Posterior vena cava (tissue), 2 donors: ENCODE data around the gene ZC3H10. TPM values are rescaled to one million over a fixed set of nuclear protein-coding genes. Genes with fewer than 3 reads are reported as not detected.
"Not testable (repeated sequence)": the region's sequence is repeated elsewhere in the genome, so short reads cannot be mapped to it uniquely, and the experiment has no call there.

Experiments used
- DNase-seq: peaks from one replicate; pipeline ENCODE4 v3.0.0-alpha.2; 2020; ENCODE audit warnings: low spot score
- intact Hi-C, 2 donors: fragments of 100-400 bp; cut with DNase I; formaldehyde crosslinking; loops; one replicate each; pipeline versions ENCODE4 v1.14.1 to v1.14.2; 2022 to 2023
- long read RNA-seq, 2 donors: library from polyadenylated mRNA; unstranded; transcript quantifications; one replicate each; pipeline ENCODE4 v2.0.0, GENCODE V29; 2020 to 2021
- total RNA-seq, 2 donors: library from RNA; stranded (reverse); fragmentation: NEBNext Ultra II Directional; extraction: Animal tissue kit (Norgen Biotek cat#: 25700); gene quantifications; one replicate each; pipeline ENCODE4 v1.2.1, GENCODE V29; 2021
- donor health status: DM: yes; HTN: yes; CAD: no.
- donor health status: DM: yes; HTN: yes; CAD: no.

The ZC3H10 gene, protein sequence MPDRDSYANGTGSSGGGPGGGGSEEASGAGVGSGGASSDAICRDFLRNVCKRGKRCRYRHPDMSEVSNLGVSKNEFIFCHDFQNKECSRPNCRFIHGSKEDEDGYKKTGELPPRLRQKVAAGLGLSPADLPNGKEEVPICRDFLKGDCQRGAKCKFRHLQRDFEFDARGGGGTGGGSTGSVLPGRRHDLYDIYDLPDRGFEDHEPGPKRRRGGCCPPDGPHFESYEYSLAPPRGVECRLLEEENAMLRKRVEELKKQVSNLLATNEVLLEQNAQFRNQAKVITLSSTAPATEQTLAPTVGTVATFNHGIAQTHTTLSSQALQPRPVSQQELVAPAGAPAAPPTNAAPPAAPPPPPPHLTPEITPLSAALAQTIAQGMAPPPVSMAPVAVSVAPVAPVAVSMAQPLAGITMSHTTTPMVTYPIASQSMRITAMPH
- 1 to 10 TPM; 7.9 to 8.0 TPM for total RNA-seq
- long read RNA-seq, donor 1, full-length matches to known transcripts = 7 of 7 reads
- long read RNA-seq, donor 1, partial matches to known transcripts = 0 of 7 reads
- long read RNA-seq, donor 1, other reads (novel, unspliced or antisense) = 0 of 7 reads
- long read RNA-seq, donor 2, full-length matches to known transcripts = 27 of 30 reads
- long read RNA-seq, donor 2, partial matches to known transcripts = 0 of 30 reads
- long read RNA-seq, donor 2, other reads (novel, unspliced or antisense) = 3 of 30 reads

DNA sequence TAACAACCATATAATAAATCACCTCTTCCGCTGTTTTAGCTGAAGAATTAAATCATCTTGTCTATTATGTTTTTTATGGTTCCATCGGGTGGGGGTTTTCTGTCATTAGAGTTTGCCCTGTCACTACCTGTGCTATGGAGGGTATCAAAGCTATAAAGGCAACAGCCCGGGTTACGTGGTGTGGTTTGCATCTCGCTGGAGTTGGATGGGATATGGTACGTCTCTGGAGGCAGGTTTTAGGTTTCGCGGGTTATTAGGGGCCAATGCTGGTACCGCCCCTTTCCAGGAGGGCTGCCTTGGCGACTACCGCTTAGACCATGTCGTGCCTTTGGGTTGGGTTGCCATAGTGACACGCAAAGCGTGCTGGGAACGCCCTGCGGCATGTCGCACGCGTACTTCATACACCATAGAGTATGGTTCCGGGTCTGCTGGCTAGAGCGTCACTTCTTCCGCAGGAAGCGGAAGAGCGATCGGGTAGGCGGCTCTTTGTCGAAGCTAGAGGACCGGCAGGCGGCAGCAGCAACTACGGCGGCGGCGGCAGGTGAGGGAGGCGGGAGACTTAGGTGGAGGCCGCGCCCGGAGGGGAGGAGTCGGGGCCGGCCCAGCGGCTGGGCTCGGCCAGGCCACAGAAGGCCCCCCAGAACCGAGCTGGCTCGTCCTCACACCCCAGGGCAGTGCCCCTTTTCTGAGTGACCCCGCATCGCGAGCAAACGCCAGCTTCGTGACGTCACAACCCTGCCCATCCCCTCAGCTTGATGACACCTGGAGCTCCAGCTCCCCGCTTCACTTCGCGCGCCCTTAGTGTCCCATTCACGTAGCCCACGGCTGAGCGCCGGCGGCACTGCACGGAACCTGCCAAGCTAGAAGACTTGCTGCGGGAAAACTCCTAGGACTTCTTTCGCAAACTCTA is at the start of gene ZC3H10:
ZC3H10 (plus strand) TSS at position 489 of the 910 bp plus-strand sequence. CDS start 2,297 bp downstream, outside the sequence.
- intact Hi-C loops = loop anchor here in 1 of 2 donors (2.0 kb wide), 1 partner anchor 73 kb away; no protein-coding TSS in a partner anchor

DNA sequence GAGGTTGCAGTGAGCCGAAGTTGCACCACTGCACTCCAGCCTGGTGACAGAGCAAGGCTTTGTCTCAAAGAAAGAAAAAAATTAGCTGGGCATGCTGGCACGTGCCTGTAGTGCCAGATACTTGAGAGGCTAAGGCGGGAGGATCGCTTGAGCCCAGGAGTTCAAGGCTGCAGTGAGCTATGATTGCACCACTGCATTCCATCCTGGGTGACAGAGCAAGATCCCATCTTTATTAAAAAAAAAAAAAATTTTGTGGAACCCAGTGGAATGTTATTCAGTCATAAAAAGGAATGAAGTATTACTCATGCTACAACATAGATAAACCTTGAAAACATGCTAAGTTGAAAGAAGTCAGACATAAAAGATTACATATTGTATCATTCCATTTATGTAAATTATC is 46.4 kb upstream of the ZC3H10 start:
- intact Hi-C loops = no loop called here
- DNase-seq = no peak

More for the DNA sequence above, at the start of gene ZC3H10:
- DNase-seq = peak; percentile 99

DNA sequence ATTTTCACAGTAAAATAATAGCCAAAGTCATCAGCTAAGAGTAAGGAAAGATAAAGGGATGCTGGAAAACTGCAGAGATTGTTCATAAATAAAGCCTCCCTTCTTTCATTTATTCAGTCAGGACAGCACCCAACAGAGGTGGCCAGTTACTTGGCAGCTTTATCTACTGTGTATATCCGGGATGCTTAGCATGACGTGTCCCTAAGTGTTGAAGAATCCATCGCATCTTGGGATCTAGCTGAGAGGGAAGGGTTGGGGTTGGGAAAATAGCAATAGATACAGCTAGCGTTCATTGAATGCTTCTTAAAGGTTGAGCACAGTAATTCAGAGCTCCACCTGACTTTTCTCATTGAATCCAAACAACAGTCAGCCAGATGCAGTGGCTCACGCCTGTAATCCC is 43.7 kb upstream of the ZC3H10 start:
- intact Hi-C loops = no loop called here
- no peak for DNase-seq

DNA sequence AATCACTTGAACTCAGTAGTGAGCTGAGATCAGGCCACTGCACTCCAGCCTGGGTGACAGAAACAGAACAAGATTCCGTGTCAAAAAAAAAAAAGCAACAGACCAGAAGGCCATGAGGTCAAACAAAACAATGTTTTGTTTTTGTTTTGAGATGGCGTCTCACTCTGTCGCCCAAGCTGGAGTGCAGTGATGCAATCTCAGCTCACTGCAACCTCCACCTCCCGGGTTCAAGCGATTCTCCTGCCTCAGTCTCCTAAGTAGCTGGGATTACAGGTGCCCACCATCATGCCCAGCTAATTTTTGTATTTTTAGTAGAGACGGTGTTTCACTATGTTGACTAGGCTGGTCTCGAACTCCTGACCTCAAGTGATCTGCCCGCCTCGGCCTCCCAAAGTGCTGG is 40.1 kb upstream of the ZC3H10 start:
- intact Hi-C loops = not testable (repeated sequence)

DNA sequence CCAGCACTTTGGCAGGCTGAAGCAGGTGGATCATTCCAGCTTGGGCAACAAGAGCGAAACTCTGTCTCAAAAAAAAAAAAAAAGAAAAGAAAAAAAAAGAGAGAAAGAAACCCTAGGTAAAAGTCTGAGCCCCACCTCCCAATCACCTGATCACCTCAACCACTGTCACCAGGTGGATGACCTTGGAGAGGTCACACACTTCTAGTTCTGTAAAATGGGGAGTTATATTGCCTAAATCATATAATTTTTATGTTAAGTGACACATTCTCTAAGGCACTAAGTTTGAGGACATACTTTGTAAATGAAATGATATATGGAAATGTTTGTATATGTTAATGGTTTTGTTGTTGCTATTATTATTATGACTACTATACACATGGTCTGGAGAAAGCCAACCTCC is 39.6 kb upstream of the ZC3H10 start:
- DNase-seq = no peak
- intact Hi-C loops = no loop called here

More for the DNA sequence above, 40.1 kb upstream of the ZC3H10 start:
- DNase-seq = not testable (repeated sequence)

DNA sequence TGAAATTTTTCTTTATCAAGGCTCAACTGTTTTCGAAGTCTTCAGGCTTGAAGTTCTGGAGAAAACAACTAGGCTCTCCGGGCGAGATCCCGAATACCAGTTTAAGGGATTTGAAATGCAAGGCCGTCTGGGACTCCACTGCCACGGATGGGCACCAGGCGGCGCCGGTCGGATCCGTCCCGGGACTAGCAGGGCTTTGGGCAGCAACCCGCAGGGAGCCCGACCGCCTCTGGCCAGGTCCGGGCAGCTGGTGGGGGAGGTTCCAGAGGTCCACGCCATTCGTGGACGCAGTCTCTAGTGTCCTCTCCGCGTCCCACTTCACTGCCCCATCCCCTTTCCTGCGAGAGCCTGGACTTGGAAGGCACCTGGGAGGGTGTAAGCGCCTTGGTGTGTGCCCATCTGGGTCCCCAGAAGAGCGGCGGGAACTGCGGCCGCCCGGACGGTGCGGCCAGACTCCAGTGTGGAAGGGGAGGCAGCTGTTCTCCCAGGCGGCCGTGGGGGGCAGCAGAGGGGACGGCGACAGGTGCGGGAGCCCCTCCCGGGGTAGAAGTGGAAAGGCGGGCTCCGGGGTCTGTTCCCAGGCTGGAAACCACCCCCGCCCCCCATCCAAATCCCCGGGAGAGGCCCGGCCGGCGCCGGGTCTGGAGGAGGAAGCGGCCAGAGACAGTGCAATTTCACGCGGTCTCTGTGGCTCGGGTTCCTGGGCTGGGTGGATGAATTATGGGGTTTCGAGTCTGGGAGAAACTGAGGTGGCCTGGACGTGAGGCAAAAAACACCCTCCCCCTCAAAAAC is 38.9 kb upstream of the ZC3H10 start:
- peak; percentile 96 for DNase-seq
- intact Hi-C loops = no loop called here

DNA sequence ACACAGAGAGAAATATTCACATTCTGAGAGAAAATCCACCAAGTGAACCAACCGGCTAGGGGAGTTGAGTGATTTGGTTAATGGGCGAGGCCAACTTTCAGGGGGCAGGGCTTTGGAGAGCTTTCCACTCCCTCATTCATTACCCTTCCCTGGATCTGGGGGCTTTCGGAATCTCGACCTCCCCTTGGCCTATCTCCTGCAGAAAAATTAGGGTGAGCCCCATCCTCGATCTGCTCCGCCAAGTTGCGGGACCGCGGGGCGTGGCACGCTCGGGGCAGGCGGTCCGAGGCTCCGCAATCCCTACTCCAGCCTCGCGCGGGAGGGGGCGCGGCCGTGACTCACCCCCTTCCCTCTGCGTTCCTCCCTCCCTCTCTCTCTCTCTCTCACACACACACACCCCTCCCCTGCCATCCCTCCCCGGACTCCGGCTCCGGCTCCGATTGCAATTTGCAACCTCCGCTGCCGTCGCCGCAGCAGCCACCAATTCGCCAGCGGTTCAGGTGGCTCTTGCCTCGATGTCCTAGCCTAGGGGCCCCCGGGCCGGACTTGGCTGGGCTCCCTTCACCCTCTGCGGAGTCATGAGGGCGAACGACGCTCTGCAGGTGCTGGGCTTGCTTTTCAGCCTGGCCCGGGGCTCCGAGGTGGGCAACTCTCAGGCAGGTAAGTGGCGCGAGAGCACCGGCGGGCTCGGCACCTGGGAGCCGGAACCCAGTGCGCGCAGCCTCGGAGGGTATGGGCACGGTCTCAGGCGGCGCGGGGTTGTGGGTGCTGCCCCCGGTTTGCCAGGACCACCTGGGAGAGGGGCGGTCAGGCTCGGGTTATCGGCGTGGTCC is 38.1 kb upstream of the ZC3H10 start, which contains the start of gene ERBB3:
ERBB3 (plus strand) TSS at position 443 of the 833 bp plus-strand sequence; CDS start at position 579, 136 bp downstream.
- intact Hi-C loops = no loop called here
- peak; percentile 91 for DNase-seq

DNA sequence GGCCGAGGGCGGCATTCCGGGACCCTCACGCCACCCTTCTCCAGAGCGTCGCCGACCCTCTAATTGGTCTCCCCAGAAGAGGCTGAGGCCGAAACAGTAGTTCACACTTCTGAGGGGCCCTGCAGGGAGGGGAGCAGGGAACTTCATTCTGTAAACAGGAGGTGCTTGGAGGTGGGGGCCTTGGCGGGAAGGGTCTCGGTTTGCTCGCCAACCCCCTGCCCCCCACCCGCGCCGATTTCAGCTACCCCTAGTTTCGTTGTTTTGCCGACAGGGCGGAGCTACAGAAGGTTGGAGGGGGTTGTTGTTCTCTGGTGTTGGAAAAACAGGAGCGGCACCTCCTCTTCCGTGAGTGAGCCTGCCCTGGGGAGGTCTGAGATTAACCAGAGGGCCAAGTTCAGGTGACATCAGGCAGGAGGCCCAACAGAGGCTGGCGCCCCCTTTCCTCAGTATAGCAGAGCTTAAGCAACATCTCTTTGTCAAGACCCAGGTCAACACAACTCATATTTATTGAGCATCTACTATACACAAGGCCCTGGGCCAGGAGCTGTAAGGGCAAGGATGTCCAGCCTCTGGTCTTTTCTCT is 37.4 kb upstream of the ZC3H10 start:
- DNase-seq = no peak
- intact Hi-C loops = no loop called here

DNA sequence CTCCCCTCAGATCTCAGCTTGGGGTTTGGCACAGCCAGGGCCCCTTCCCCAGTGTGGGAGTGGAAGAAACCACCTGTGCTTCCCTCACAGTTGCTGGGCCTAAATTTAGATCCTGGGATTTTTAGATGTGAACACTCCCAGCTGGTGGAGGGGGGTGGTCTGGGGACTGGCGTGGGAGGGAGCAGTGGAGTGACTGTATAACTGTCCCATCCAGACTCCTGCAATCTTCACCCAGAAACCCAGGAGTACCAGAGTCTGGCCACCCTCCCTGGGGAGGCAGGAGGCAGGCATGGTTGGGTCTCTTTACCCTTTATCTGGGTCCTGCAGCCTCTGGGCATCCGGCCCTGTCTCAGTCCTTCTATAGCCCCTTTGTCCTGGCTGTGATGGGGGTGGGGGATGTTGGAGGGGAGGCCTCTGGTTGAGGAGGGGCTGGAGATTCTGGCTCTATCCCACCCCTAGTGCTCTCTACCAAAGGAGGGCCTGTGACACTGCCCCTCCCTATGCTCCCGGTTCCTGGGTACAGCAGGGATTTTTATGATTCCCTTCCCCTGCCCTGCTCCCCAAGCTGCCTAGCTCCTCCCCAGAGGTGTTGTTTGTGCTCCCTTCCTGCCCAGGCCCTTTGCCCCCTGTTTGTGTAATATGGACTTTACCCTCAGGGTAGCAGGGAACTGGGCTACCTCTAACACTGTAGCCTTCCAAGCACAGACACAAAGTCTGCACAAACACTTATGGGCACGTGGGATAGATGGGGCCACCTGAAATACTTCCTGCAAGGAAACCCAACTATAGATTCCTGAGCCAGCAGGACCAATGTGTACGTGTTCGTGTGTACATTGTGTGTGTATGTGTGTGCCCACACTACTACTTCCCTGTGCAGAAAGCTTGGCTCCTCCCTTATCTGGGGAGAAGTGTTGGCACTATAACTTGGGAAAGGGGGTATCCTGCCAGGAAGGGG is 36.4 kb upstream of the ZC3H10 start:
- intact Hi-C loops = no loop called here

DNA sequence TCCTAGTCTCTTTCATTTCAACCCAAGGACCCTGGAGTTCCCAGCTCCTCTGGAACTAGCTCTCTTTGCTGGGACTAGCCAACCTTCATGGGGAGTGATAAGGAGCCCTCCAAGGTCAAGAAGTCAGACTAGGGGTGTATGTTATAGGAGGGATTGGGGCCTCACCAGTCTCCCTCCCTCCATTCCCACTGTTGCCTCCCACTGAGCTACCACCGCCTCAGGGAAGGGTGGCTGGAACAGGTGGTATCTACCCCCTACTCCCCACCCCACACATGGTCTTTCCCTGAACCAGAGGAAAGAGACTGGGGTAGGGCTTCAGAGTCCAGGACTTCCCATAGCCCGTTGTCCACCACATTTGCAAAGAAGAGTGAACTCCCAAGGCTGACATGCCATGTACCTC is 35.7 kb upstream of the ZC3H10 start:
- intact Hi-C loops = no loop called here
- DNase-seq = peak; percentile 73

More for the DNA sequence above, 36.4 kb upstream of the ZC3H10 start:
- peak; percentile 45 for DNase-seq

DNA sequence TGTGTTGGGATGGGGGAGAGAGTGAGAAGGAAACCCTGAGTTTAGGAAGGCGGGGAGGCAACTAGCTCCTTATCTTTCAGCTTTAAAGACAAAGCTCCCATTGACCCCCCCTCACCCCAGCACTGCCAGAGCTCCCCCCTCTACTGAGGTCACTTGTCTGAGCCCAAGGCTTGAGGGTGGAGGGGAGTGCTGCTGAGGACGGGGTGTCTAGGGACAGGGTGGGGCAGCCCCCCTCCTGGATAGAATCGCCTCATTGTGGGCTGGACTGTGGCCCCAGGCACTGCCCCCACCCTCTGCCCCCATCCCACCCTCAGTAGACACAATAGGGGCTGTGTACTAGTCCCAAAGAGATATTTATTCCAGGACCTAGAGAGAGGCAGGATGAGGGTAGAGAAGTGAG is 35.1 kb upstream of the ZC3H10 start:
- DNase-seq = peak; percentile 48
- intact Hi-C loops = no loop called here

DNA sequence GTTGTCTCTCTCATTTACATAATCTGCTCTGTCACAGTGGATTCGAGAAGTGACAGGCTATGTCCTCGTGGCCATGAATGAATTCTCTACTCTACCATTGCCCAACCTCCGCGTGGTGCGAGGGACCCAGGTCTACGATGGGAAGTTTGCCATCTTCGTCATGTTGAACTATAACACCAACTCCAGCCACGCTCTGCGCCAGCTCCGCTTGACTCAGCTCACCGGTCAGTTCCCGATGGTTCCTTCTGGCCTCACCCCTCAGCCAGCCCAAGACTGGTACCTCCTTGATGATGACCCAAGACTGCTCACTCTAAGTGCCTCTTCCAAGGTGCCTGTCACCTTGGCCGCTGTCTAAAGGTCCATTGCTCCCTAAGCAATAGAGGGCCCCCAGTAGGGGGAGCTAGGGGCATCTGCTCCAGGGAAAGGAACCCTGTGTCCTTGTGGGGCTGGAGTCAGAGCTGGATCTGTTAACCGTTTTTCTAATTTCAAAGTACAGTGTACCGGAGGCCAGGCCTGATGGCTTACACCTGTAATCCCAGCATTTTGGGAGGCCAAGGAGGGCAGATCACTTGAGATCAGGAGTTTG is 33.0 kb upstream of the ZC3H10 start:
- intact Hi-C loops = no loop called here
- DNase-seq = no peak

DNA sequence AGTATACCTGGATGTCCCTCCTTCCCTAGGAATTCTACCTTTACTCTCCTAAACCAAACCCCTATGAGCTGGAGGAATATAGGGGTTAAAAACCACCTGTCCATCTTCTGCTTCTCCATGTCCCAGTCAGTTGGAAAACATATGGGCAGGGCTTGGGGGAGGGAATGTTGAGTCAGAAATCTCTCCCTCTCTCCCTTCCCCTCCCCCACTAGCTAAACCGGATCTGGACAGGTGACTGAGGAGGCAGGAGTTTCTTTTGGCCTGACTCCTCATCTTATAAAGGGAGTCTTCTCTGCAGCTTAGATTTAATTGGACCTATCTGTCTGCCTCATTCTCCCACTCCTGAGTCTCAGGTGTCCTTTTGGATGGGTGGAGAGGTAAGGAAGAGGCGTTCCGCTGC is 32.0 kb upstream of the ZC3H10 start:
- intact Hi-C loops = no loop called here
- no peak for DNase-seq

DNA sequence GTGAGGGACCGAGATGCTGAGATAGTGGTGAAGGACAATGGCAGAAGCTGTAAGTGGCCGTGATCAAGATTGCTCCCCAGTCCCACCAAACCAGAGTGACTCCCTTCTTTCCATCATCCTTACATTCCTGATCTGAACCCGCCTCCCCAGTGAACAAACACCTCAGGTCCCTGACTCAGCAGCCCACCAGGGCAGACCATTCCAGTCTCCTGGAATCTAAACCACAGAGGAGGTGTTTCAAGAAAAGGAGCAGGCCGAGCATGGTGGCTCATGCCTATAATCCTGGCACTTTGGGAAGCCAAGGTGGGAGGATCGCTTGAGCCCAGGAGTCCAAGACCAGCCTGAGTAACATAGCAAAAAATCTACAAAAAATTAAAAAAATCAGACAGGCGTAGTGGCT is 31.5 kb upstream of the ZC3H10 start:
- intact Hi-C loops = no loop called here
- DNase-seq = peak; percentile 59

DNA sequence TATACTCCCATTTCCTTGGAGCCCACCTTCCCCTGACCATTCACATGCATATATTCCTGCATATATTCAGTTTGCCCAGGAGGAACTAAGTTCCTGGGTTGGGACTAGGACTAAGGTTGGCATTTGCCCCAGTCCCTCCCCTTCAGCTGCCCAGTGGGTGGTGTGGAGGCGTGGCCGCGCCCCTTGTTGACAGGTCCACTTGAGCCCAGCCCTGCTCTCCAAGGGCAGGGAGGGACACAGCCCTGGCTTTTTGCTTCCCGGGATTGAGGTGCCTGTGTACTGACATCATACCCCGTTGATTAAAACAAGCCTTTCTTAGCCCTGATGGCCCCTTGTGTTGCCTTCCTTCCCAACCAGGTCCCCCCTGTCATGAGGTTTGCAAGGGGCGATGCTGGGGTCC is 30.8 kb upstream of the ZC3H10 start:
- DNase-seq = peak; percentile 53
- intact Hi-C loops = no loop called here

DNA sequence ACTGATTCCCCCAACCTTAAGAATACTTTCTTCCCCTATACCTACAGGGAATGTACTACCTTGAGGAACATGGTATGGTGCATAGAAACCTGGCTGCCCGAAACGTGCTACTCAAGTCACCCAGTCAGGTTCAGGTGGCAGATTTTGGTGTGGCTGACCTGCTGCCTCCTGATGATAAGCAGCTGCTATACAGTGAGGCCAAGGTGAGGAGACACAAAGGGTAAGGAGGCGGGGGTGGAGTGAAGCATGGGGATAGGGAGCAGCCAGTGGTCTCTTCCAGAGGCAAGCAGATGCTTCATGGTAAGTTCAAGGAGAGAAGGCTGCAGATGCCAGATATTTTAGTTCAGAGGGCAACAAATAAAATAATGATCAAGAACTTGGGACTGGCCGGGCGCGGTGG is 20.3 kb upstream of the ZC3H10 start:
- intact Hi-C loops = no loop called here
- peak; percentile 51 for DNase-seq
